ENCODE data around the gene MIA2. TPM values are rescaled to one million over a fixed set of nuclear protein-coding genes. Genes with fewer than 3 reads are reported as not detected.

MIA2 gene
- total RNA-seq, 1 donor from 2014 or later = 12.7 TPM

- Mint-ChIP-seq H3K27ac (ENCODE audit: unreplicated experiment) (no peak overlapping the region), H3K27me3 (ENCODE audit: low read depth) (no peaks in the 10 kb centered on the region)
These were observed 159.6 kb downstream of the MIA2 start for GRCh38 chr14:39393289-39393688.

GRCh38 chr14:39395555-39396254, 162.0 kb downstream of the MIA2 start:
- Mint-ChIP-seq H3K4me3 (no peak overlapping the region), H3K4me1 (no peaks in the 10 kb centered on the region), H3K9me3 (no peaks in the 10 kb centered on the region), H3K27ac (ENCODE audit: unreplicated experiment) (no peak overlapping the region), H3K36me3 (ENCODE audit: low read depth) (peaks cover 6% of the 10 kb centered on the region), H3K27me3 (ENCODE audit: low read depth) (no peaks in the 10 kb centered on the region)
- no peak for DNase-seq (ENCODE audit: low read depth, low spot score)
- TF ChIP-seq, protein P1, sequence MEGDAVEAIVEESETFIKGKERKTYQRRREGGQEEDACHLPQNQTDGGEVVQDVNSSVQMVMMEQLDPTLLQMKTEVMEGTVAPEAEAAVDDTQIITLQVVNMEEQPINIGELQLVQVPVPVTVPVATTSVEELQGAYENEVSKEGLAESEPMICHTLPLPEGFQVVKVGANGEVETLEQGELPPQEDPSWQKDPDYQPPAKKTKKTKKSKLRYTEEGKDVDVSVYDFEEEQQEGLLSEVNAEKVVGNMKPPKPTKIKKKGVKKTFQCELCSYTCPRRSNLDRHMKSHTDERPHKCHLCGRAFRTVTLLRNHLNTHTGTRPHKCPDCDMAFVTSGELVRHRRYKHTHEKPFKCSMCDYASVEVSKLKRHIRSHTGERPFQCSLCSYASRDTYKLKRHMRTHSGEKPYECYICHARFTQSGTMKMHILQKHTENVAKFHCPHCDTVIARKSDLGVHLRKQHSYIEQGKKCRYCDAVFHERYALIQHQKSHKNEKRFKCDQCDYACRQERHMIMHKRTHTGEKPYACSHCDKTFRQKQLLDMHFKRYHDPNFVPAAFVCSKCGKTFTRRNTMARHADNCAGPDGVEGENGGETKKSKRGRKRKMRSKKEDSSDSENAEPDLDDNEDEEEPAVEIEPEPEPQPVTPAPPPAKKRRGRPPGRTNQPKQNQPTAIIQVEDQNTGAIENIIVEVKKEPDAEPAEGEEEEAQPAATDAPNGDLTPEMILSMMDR (conservative IDR thresholded peaks at IDR 0.05) = no peak

More at GRCh38 chr14:39393289-39393688, 159.6 kb downstream of the MIA2 start:
- Mint-ChIP-seq H3K4me3 (no peak overlapping the region), H3K36me3 (ENCODE audit: low read depth) (peaks cover 2% of the 10 kb centered on the region), H3K4me1 (no peaks in the 10 kb centered on the region), H3K9me3 (no peaks in the 10 kb centered on the region)
- TF ChIP-seq, protein P1 (conservative IDR thresholded peaks at IDR 0.05) = no peak
- DNase-seq (ENCODE audit: low read depth, low spot score) = no peak

- Mint-ChIP-seq H3K36me3 (ENCODE audit: low read depth) (peaks cover 8% of the 10 kb centered on the region), H3K27ac (ENCODE audit: unreplicated experiment) (no peak overlapping the region), H3K4me3 (no peak overlapping the region), H3K4me1 (no peaks in the 10 kb centered on the region), H3K27me3 (ENCODE audit: low read depth) (no peaks in the 10 kb centered on the region), H3K9me3 (no peaks in the 10 kb centered on the region)
- TF ChIP-seq, protein P1 (conservative IDR thresholded peaks at IDR 0.05) = no peak
- DNase-seq (ENCODE audit: low read depth, low spot score) = no peak
These were observed 162.7 kb downstream of the MIA2 start for GRCh38 chr14:39396448-39396847.

DNA sequence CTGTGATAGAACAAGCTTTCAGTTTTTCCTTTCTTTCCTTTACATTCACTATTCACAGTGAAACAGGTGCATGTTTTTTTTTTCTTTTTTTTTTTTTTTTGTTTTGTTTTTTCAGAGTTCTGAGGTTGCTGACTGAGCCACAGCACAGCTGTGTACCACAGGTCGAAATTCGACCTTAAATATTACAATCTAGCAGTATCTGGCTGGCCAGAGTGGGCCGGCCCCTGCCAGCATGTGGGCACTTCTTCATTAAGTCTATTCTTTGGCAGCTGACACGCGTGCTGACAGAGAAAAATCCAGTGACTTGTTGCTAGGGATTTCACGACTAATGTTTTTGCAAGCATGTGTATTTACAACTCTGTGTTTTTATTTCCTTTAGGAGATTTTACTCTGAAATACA, 164.7 kb downstream of the MIA2 start:
- Mint-ChIP-seq H3K36me3 (ENCODE audit: low read depth) (peaks cover 14% of the 10 kb centered on the region), H3K4me1 (no peaks in the 10 kb centered on the region), H3K27ac (ENCODE audit: unreplicated experiment) (no peak overlapping the region), H3K27me3 (ENCODE audit: low read depth) (no peaks in the 10 kb centered on the region), H3K9me3 (peaks cover 3% of the 10 kb centered on the region), H3K4me3 (no peak overlapping the region)
- TF ChIP-seq, protein P1 (conservative IDR thresholded peaks at IDR 0.05) = no peak
- DNase-seq (ENCODE audit: low read depth, low spot score) = no peak

DNA sequence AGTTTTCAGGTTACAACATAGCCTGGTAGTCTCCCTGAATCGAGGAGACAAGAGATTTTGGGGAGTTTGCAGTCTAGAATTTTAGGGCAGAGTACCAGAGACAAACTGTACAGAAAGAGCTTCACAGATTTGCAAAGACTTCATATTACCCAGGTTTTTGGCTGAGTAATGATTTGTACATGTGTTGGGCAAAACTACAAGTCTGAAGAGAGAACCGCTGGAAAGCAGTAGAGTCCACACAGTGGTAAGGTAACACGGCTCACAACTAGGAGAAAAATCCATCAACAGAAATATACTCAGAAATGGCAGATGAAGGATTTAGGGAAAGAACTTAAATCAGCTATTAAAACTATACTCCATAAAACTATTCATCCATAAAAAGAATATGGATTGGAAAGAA, 172.8 kb downstream of the MIA2 start:
- TF ChIP-seq, protein P1 (conservative IDR thresholded peaks at IDR 0.05) = no peak
- no peaks in the 10 kb centered on the region for H3K27me3 Mint-ChIP-seq (ENCODE audit: low read depth)
- H3K27ac Mint-ChIP-seq (ENCODE audit: unreplicated experiment) = no peak overlapping the region
- peaks cover 11% of the 10 kb centered on the region for H3K9me3 Mint-ChIP-seq
- H3K36me3 Mint-ChIP-seq (ENCODE audit: low read depth) = peaks cover 16% of the 10 kb centered on the region
- no peaks in the 10 kb centered on the region for H3K4me1 Mint-ChIP-seq
- H3K4me3 Mint-ChIP-seq = no peak overlapping the region
- no peak for DNase-seq (ENCODE audit: low read depth, low spot score)

Measured in neural crest cell (in vitro differentiated cells).